Measurements from ENCODE around the gene DCLK2. TPM values are rescaled to one million over a fixed set of nuclear protein-coding genes. Genes with fewer than 3 reads are reported as not detected.

Gene DCLK2
- polyA plus RNA-seq, 1 donor from 2014 or later = 134 TPM

- Histone ChIP-seq H3F3A (ENCODE audit: insufficient read depth, low read length, poor library complexity, severe bottlenecking) (no peaks in the 10 kb centered on the region), H3K9me3 (ENCODE audit: low read length) (no peaks in the 10 kb centered on the region), H3K4me3 (ENCODE audit: low read length) (no peak overlapping the region), H2AFZ (ENCODE audit: low read depth, low read length) (no peak overlapping the region), H3K9me2 (ENCODE audit: insufficient read depth, low read length) (no peaks in the 10 kb centered on the region), H3K4me2 (ENCODE audit: low read length) (no peak overlapping the region), H3K36me3 (ENCODE audit: insufficient read depth, low read length) (peaks cover 10% of the 10 kb centered on the region), H3K27me3 (ENCODE audit: insufficient read depth, low read depth, low read length) (no peaks in the 10 kb centered on the region), H3K79me2 (replicated peaks; ENCODE audit: insufficient read depth, low read length) (no peaks in the 10 kb centered on the region), H4K20me1 (ENCODE audit: insufficient read depth) (no peaks in the 10 kb centered on the region), H3K9ac (ENCODE audit: low read length) (no peak overlapping the region), H3K27ac (ENCODE audit: low read length) (no peak overlapping the region)
- TF ChIP-seq, protein P1, sequence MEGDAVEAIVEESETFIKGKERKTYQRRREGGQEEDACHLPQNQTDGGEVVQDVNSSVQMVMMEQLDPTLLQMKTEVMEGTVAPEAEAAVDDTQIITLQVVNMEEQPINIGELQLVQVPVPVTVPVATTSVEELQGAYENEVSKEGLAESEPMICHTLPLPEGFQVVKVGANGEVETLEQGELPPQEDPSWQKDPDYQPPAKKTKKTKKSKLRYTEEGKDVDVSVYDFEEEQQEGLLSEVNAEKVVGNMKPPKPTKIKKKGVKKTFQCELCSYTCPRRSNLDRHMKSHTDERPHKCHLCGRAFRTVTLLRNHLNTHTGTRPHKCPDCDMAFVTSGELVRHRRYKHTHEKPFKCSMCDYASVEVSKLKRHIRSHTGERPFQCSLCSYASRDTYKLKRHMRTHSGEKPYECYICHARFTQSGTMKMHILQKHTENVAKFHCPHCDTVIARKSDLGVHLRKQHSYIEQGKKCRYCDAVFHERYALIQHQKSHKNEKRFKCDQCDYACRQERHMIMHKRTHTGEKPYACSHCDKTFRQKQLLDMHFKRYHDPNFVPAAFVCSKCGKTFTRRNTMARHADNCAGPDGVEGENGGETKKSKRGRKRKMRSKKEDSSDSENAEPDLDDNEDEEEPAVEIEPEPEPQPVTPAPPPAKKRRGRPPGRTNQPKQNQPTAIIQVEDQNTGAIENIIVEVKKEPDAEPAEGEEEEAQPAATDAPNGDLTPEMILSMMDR (IDR thresholded peaks at IDR 0.05; ENCODE audit: poor library complexity, severe bottlenecking) = no peak
- TF ChIP-seq POLR2AphosphoS5 (IDR thresholded peaks at IDR 0.05) = no peak
- TF ChIP-seq TAF1 (IDR thresholded peaks at IDR 0.05; ENCODE audit: low read depth) = no peak
- TF ChIP-seq SMC3 (conservative IDR thresholded peaks at IDR 0.05; ENCODE audit: poor library complexity) = no peak
- TF ChIP-seq REST (IDR thresholded peaks at IDR 0.05; ENCODE audit: borderline replicate concordance) = no peak
- TF ChIP-seq EP300 (conservative IDR thresholded peaks at IDR 0.05; ENCODE audit: poor library complexity, severe bottlenecking) = no peak
- TF ChIP-seq MXI1 (conservative IDR thresholded peaks at IDR 0.05; ENCODE audit: poor library complexity, severe bottlenecking) = no peak
- no peak for TF ChIP-seq EZH2 (IDR thresholded peaks at IDR 0.05; ENCODE audit: borderline replicate concordance, insufficient read depth, low read length, poor library complexity, severe bottlenecking)
- no peak for TF ChIP-seq RAD21 (conservative IDR thresholded peaks at IDR 0.05)
Observed at GRCh38 chr4:150236626-150237025, 158.4 kb downstream of the DCLK2 start.

- no peaks in the 10 kb centered on the region for H3K27me3 ChIP-seq (ENCODE audit: insufficient read depth, low read depth, low read length)
- no peaks in the 10 kb centered on the region for H3K79me2 ChIP-seq (replicated peaks; ENCODE audit: insufficient read depth, low read length)
- H3K9me3 ChIP-seq (ENCODE audit: low read length) = no peaks in the 10 kb centered on the region
- H2AFZ ChIP-seq (ENCODE audit: low read depth, low read length) = no peak overlapping the region
- no peak overlapping the region for H3K4me2 ChIP-seq (ENCODE audit: low read length)
- TF ChIP-seq POLR2AphosphoS5 (IDR thresholded peaks at IDR 0.05) (no peak), EZH2 (IDR thresholded peaks at IDR 0.05; ENCODE audit: borderline replicate concordance, insufficient read depth, low read length, poor library complexity, severe bottlenecking) (no peak), SMC3 (conservative IDR thresholded peaks at IDR 0.05; ENCODE audit: poor library complexity) (no peak), REST (IDR thresholded peaks at IDR 0.05; ENCODE audit: borderline replicate concordance) (no peak), EP300 (conservative IDR thresholded peaks at IDR 0.05; ENCODE audit: poor library complexity, severe bottlenecking) (no peak), MXI1 (conservative IDR thresholded peaks at IDR 0.05; ENCODE audit: poor library complexity, severe bottlenecking) (no peak), TAF1 (IDR thresholded peaks at IDR 0.05; ENCODE audit: low read depth) (no peak), RAD21 (conservative IDR thresholded peaks at IDR 0.05) (no peak)
- TF ChIP-seq, protein P1 (IDR thresholded peaks at IDR 0.05; ENCODE audit: poor library complexity, severe bottlenecking) = no peak
- no peak overlapping the region for H3K9ac ChIP-seq (ENCODE audit: low read length)
- H4K20me1 ChIP-seq (ENCODE audit: insufficient read depth) = no peaks in the 10 kb centered on the region
- H3K4me3 ChIP-seq (ENCODE audit: low read length) = no peak overlapping the region
- H3K36me3 ChIP-seq (ENCODE audit: insufficient read depth, low read length) = peaks cover 15% of the 10 kb centered on the region
- H3K9me2 ChIP-seq (ENCODE audit: insufficient read depth, low read length) = no peaks in the 10 kb centered on the region
- H3K27ac ChIP-seq (ENCODE audit: low read length) = no peak overlapping the region
- H3F3A ChIP-seq (ENCODE audit: insufficient read depth, low read length, poor library complexity, severe bottlenecking) = no peaks in the 10 kb centered on the region
Observed at GRCh38 chr4:150237110-150237872, 159.0 kb downstream of the DCLK2 start.
